GM21619 (cell line): ENCODE data around the gene MLLT3.

Experiments used
- ATAC-seq: cut with Tn5 transposase; IDR thresholded peaks from one replicate; pipeline ENCODE4 v1.9.1; 2021; ENCODE audit not compliant: unreplicated experiment

The MLLT3 gene

DNA sequence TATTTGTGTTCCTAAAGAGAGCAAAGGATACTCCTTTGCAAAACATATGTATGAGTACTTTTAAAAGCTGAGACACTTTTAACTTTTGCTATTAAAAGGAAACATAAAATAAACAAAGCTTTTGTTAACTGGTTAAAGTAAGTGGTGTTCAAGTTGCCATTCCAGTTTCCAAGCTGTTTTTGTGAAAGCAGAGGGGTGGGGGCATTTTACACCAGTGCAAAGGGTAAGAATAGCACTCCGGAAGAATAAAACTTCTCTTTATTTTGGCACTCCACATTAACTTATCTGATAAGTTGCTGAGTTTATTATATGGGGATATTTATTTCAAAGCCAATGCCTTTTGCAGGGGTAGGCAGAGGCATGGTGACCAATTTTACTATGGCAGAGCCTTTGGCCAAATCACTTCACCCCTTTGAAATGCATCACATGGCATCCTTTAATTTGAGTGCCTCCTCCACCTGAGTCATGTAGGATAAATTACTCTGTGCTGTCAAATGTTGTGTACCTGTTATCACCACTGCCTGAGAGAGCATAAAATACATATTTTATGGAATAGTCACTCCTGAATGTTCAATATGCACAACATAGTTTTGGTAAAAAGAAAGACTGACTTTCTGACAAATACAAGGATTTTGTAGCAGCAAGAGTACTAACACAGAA is 62.9 kb downstream of the MLLT3 start:
- no peak for ATAC-seq

DNA sequence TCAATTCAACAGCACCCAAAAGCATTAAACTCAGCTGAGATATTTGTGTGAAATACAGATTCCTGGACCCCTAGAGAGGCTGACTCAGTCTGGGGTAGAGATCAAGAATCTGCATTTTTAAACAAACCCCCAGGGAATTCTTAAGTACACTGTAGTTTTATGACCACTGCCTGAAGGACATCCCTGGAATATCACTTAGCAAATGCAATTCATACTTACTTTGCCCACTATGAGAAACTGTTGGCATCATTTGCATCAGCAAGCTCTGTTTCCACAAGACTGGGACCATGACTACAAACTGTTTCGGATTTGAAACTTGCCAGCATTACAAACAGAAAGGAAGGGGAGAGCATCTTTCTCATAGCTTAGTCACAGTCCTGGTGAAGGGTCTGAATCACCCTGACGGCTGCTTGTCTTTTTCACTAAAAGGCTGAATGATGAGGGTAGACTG is 63.7 kb downstream of the MLLT3 start:
- ATAC-seq = no peak

DNA sequence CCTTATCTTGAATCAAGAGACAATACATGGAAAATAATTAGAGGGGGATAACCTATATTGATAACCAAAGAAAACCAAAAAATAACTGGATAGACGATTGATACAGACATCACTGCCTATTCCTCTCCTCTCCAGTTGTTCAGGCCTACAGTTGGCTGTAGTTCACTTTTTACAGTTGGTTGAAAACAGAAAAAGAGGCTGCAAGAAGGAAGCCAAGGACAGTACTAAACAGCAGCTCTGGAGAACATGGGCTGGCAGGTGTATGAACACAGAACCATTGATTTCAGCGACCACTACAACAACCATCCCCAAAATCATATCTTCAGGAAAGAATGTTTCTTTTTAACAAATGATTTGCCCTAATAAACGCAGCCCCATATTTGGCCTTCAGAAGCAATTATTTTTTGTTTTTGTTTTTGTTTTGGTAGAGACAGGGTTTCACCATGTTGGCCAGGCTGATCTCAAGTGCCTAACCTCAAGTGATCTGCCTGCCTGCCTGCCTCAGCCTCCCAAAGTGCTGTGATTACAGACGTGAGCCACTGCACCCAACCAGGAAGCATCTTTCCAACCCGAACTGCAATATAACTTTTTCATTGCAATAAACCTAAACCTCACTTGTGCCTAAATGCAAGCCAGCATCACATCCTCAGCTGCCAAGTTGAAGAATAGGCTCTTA is 64.3 kb downstream of the MLLT3 start:
- no peak for ATAC-seq

DNA sequence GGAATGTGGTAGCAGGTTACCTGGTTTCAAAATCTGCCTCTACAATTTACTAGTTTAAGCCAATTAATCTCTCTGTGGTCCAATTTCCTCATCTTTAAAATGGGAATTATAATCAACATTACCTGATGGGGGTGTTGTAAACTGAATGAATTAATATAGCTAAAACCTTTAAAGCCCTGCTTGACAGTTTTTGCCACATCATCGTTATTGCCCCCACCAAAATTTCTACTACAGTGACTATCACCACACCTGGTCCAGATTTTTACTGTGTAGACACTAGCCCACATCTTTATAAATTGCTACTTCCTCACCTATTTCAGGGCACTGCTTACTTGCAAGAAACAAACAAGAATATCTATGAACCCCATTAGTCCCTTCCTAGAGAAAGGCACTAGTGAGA is 65.0 kb downstream of the MLLT3 start:
- no peak for ATAC-seq

DNA sequence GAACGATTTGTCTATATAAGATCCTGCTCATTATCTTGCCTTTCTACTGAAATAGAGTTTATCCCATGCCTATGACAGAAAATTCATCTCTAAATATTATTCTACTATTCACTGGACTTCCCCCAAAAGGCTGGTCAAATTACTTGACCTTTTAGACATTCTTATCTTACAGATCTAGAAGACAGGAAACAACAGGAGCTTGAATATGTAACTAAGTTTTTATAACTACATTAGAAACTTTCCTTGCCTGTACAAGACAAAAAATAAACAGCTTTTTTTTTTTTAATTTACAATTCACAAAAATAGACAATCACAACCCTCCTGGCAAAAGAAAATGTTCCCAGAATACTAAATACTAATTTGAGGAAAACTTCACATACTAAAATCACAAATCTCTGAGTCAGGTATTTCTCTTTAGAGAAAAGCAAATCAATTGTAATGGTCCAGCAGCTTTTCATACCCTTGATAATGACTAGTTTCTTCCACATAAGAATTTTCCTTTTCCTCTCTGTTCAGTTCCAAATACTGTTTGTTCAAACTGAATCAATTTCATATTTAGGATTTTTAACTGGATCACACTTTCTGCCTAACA is 68.6 kb downstream of the MLLT3 start:
- ATAC-seq = peak; percentile 21

DNA sequence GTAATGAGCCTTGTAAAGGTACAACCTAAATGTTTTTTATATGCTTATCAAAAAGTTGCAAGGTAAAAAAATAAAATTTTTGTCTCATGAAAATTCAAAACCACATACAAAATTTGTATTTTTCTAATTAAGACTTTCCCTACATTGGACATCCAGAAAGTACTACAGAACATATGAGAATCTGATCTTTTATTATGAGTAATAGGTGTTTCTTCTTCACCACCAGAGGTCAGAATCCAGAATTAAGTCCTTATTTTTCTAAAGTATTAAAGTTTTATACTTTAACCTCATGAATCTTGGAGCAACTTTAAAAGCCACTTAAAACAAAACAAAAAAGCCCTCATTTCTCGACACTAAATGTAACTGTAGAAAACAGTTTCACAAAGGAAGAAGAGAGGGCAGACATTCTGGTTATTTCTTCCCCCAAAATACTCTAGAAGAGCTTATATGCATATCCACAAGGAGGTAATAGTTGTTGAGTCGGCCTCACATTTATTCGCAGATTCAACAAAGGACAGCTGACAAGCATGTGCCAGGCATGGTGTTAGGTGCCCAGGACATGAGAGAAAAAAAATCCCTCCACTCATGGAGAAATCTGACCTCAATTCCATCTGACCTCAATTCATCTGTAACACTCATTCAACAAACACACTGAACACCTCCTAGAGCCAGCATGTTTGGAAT is 69.3 kb downstream of the MLLT3 start:
- peak; percentile 46 for ATAC-seq

DNA sequence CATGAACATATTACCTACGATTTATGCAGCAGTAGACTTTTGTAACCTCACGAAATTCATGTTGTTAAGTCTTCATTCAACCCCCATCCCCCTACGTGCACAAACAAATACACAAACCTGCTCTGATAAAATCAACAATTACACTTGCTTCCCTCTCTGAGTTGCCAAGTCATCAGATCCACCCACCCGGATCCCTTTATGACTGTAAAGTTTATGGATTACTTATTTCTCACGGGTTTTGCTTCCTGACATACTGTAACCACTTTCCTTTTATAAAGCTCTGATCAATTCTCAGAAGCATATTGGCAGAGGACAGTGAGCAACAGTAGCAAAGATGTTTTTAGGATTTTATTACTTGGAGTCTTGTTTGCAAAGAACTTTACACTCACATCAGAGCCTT is 70.5 kb downstream of the MLLT3 start:
- peak; percentile 72 for ATAC-seq

DNA sequence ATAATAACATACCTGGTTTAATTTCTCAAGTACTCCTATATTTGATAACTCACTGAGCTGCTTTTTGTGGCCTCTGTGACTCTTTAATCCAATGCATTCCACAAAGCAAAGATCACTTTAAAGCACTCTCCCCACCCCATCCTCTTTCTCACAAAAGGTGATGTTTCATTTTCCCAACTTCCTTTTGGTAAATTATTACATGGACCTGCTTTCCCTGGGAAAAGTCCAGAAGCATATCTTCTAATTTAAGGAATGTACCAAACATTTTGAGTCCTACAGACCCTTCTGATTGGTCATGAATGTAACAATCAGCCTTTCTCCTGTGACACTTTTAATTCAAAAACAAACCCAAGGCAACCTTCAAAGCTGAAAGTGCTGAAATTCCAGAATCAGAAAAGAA is 71.1 kb downstream of the MLLT3 start:
- no peak for ATAC-seq

DNA sequence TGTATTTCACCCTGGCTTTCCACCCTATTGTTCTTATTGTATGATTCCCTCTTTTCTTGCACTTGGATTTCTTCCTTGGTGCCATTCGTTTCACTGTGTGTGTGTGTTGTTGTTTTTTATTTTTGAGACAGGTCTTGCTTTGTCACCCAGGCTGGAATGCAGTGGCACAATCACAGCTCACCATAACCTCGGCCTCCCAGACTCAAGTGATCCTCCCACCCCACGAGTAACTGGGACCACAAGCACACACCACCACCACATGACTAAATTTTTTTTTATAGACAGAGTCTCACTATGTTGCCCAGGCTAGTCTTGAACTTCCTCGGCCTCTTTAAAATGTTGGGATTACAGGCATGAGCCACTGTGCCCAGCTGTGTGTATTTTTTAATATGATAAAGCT is 72.0 kb downstream of the MLLT3 start:
- ATAC-seq = no peak

DNA sequence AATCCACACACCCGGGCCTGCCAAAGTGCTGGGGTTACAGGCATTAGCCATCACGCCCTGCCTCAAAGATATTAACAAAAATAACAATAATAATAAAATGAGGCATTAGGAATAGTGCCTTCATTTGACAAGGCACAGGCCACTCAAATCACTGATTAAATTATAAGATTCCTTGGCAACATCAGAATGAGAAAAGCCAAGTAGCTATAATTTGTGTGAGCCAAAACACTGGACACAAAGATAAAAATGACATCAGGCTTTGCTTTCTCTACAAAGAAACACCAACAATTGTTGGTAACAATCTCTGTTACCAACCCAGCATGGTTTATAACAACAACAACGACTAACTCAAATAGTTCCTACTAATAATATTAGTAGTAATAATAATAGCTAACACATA is 73.2 kb downstream of the MLLT3 start:
- ATAC-seq = no peak

DNA sequence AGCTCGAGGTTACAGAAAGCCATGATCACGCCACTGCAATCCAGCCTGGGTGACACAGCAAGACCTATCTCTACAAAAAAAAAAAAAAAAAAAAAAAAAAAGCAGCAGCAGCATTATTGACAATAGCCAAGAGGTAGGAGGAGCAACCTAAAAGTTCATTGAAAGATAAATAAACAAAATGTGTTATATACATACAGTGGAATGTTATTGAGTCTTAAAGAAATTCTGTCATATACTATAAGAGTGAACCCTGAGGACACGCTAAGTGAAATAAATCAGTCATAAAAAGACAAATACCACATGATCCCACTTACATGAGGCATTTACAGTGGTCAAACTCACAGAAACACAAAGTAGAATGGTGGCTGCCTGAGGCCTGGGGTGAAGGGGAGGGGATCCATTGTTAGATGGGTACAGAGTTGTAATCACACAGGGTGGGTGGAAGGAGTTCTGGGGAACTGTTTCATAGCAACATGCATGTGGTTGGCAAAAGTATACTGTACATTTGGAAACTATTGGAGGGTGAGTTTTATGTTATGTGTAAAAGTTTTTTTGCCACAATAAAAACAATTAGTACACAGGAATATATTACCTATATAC is 77.2 kb downstream of the MLLT3 start:
- ATAC-seq = no peak

DNA sequence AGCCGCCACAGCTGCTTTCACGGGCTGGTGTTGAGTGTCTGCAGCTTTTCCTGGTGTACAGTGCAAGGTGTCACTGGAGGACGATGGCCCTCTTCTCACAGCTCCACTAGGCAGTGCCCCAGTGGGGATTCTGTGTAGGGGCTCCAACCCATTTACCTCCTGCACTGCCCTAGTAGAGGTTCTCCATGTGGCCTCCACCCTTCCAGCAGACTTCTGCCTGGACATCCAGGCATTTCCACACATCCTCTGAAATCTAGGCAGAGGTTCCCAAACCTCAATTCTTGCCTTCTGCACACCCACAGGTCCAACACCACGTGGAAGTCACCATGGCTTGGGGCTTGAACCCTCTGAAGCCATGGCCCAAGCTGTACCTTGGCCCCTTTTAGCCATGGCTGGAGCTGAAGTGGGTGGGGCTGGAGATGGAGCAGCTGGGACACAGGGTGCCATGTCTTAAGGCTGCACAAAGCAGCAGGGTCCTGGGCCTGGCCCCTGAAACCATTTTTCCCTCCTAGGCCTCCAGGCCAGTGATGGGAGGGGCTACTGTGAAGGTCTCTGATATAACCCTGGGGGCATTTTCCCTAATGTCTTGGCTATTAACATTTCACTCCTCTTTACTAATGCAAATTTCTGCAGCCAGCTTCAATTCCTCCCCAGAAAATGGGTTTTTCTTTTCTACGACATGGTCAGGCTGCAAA is 82.0 kb downstream of the MLLT3 start:
- no peak for ATAC-seq

DNA sequence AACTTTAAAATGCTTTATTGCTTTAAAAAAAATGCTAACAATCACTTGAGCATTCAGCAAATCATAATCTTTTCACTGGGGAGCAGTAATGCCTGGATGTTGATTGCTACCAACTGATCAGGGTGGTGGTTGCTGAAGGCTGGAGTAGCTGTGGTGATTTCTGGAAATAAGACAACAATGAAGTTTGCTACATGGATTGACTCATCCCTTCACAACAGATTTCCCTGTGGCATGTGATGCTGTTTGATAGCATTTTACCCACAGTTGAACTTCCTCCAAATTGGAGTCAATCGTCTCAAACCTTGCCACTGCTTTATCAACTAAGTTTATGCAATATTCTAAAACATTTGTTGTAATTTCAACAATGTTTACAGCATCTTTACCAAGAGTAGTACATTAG is 83.3 kb downstream of the MLLT3 start:
- no peak for ATAC-seq

DNA sequence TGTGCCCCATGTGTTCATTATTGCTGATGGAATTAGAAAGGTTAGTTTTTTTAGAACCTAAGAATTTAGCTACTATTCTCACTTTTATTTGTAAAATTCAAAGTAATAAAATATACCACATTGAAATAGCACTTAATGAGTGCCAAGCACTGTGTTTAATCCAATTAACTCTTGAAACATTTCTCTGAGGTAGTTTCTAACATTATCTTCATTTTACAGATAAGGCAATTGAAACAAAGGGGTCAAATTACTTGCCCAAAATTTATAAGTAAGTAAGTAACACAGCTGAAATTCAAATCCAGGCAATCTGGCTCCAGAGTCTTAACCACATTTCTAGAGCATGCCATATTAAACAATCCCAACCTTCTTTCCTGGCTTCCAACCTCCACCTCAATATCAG is 84.2 kb downstream of the MLLT3 start:
- no peak for ATAC-seq

DNA sequence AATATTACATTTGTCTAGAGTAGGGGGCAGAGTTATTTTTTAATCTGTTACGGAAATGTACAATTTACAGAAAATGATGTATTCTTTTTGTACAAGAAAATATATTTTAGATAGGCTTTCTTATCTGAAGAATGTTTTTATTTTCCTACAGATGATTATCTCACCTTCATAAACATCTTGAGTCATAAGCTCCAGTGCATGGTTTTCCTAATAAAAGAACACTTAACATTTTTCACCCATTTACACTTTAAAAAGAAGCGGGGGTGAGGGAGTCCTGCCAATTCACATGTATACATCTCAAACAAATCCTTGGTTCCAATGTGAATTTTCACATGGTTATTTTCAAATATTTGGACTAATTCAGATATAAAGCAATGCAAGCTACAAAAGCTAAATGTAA is 85.0 kb downstream of the MLLT3 start:
- no peak for ATAC-seq

DNA sequence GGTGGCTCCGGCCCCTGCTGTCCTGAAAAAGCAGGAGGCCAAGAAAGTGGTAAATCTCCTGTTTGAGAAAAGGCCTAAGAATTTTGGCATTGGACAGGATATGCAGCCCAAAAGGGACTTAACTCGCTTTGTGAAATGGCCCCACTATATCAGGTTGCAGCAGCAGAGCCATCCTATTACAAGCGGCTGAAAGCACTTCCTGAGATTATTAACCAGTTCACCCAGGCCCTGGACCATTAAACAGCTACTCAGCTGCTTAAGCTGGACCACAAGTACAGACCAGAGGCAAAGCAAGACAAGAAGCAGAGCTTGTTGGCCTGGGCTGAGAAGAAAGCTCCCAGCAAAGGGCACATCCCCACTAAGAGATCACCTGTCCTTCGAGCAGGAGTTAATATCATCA is 89.7 kb downstream of the MLLT3 start:
- no peak for ATAC-seq

DNA sequence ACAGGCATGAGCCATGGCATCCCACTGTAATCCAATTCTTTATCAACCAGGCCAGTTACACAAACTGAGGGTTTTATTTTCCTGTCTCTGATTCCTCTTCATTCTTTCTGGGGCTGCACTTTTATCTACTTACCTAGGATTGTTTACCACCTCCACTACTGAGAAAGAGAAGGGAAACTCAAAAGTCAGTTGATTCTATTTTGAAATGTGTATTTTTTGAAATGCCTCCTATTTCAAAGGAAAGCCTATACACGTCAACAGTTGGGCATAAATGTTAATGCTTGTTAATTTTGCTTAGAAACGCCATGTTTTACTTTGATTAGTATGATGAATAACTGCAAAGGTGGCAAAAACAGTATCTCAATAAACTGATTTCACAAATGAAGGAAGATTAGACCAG is 92.5 kb downstream of the MLLT3 start:
- ATAC-seq = no peak

DNA sequence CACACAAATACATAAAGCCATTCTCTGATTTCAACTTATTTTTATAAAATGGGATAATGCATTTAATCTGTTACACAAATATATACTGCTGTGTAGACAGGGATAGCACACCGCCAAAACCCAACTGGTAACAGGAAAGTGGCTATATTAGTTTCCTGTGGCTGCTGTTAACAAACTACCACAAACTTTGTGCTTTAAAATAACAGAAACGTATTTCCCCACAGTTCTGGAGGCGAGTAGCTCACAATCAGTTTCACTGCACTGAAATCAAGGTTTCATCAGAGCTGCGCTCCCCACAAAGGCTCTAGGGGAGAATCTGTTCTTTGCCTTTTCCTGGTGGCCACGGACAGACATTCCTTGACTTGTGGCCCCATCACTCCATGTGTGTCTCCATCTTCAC is 94.0 kb downstream of the MLLT3 start:
- ATAC-seq = no peak

DNA sequence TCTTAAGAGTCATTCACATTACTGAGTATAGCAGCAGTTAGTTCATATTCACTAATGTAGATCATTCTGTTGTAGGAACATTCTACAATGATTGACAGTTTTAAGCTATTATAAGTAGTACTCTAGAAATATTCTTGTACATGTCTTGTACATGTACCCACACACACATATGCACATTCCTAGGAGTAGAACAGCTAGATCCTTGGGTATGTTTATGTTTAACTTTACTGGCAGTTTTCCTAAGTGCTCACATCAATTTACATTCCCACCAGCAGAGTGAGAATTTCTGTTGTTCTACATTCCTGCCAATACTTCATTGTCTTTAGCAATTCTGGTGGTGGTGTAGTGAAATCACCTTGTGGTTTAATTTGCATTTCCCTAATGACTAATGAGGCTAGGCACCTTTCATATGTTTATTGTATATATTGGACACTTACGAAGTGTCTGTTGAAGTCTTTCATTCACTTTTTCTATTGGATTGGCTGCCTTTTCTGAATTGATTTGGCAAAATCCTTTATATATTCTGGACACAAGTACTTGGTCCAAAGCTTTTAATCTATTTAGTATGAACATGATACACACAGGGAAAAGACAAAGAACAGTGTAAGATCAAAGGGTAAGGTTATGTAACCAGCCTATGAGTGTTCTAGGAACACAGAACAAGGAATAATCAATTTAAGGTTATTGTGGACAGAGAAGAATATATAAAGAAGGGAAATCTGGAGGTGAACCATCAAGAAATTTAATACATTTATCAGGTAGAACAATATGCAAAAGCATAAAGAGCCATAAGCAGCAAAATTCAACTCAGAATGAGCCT is 95.6 kb downstream of the MLLT3 start:
- ATAC-seq = peak; percentile 93

DNA sequence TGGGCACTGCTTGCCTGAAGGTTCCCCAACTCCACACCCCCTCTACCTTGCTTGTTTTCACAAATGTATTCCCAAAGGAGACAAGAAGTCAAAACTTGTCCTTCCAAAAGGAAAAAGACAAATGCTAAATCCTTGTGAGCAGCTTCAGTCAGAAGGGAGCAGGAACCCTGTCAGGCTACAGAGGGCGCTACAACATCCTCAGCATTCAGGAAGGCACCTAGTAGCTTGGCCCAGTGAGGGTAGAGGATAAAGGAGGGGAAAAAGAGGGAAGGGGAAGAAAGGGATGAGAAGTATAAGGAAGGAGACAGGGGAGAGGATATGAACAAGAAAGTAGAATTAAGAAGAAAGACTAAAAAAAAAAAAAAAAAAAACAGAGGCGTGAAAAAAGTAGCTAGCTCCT is 97.5 kb downstream of the MLLT3 start:
- ATAC-seq = no peak
